GM21717 (cell line): Measurements from ENCODE around the gene NBEAL2.

Experiments used
- ATAC-seq: cut with Tn5 transposase; IDR thresholded peaks from one replicate; pipeline ENCODE4 v1.9.1; 2021; ENCODE audit warnings: mild to moderate bottlenecking, moderate library complexity; ENCODE audit not compliant: unreplicated experiment

NBEAL2 gene

DNA sequence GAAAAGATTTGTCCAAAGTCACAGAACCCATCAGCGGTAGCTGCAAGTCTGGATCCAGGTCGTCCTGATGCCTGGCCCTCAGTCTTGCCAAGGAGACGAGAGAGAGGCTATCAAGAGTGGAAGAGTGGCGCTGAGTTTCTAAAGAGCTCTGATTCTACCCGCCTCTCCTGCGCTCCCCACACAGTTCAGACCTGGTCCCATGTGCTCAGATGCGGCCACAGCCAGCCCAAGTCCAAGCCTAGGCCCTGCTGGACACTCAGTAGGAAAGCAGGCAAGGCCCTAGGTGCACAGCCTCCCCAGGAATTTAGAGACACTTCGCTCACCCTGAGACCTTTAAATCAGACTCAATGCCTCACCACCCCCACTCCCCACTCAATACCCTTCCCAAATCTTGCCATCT is 35.3 kb upstream of the NBEAL2 start:
- no peak for ATAC-seq

DNA sequence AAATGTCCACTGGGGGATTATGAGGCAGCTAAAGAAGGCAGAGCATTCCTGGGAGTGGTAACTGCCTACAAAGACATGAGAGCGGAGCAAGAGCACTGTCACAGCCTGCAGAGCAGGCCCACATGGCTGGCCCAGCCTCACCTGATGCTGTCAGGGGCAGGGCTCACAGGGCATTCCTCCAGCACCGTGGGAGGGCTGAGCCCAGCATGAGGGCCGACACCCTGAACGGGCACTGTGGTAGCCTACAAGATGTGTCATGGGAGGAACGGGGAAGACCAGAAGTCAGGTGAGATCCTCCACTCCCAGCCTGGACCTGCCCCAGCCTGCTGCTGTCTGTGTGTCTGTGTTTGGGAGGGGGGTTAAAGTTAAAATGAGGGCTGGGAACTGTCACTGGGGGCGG is 33.0 kb upstream of the NBEAL2 start:
- no peak for ATAC-seq

DNA sequence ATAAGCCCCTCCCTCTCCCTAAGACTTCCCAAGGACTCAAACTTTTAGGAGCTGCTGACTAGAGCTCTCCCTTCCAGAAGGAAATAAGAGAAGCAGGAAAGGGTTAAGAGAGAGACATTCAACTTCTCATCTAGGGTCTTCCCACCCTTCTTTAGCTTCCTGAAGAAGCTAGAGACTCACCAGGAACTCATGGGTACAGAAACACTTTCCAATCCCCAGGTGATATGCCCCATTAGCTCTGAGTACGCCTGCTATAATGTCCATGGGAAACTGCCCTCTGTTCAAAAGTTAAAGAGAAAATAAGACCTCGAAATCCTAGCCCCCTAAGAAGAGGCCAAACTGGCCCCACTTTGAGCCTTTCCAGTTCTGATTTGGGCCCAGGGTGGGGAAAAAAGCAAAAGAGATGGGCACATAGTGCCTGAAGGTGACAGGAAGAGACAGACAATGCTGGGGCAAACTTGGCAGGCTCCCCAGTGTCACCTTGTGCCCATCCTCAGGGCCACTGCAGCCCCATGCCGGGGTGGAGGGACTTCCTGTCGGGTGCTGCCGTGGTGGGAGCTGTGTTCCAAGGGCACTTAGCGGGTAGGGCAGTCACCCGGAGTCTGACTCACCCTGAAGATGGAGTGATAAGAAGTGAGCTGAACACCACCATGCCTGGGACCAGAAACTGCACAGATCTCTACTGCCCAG is 32.5 kb upstream of the NBEAL2 start:
- no peak for ATAC-seq

DNA sequence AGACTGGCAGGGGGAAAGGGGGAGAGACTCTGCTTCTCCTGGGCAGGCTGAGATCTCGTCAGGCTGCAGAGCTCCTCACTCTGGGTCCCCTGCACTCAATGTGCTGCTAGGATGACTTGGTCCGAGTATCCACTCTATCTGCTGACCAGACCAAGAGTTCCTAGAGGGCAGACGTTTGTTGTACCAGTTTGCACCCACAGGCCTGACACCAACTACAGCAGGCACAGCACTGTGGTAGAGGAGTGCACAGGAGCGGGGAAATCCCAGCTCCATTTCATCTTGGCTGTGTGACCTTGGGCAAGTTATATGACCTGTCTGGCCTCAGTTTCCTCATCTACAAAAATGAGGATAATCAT is 31.9 kb upstream of the NBEAL2 start:
- ATAC-seq, result no peak

DNA sequence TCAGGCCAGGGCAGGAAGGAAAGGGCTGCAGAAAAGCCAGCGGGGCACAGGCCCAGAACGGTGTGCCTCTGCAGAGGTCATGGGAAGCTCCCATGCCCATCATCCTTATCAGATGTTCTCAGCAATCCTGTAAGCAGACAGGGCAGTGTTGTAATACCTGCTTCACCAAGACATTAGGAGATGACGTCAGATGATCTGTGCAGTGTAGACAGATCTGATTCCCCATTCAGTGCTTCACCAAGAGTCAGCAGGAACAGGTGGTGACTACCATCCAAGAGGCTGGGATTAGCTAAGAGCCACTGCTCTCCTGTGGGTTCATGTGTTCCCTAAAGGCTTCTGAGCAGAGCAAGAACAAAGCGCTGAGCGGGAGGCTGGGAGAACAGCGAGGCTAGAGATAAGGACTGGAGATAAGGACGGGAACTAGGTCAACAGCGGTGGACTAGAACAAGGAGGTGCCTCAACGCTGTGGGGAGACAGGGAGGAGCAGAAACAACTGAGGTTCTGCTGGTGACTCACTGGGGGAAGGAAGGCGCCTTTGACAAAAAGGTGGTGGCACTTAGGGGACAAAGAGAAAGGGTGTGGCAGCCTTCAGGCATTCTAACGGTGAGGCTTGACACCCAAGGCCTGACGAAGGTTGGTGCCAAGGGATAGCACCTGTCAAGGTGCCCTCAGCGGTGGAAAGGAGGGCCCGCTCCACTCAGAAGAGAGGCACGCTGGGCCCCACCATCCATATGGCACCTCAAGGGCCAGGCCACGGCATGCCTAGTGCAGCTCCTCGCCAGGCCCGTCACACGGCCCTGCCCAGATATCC is 31.3 kb upstream of the NBEAL2 start:
- ATAC-seq, result no peak

DNA sequence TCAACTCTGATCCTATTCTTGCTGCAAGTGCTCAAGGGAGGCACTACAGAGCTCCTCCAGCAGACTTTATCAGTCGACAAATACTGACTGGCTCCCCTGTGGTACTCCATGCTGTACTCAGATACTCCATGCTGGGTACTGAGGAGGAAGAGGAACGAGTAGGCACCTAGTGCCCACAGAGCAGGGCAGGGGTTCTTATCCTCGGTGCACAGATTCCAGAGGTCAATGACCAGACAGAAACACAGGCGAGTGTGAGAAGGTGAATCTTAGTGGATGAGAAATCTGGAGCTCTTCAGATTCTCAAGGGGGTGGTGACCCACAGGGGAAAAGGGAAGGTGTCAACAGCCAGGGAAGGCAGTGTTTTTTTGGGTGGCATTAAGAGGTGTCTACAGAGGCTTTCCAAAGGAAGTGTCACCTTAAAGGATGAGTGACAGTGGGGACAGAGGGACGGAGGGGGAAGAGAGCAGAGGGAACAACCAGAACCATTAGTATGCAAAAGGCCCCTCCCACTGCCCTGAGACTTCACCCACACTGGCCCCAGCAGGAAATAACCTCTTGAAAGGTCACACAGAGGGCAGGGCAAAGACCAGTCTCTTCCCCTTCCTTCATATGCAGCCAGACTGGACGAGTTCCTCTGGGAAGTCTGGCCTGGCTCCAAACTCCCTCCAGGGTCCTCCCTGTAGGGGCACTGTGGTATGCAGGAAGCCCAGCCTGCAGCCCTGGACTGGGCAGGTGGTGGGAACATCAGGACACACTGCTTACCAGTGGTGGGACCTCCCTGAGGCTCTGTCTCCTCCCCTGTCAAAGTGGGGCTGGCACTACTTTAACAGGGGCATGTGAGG is 30.4 kb upstream of the NBEAL2 start:
- no peak for ATAC-seq

DNA sequence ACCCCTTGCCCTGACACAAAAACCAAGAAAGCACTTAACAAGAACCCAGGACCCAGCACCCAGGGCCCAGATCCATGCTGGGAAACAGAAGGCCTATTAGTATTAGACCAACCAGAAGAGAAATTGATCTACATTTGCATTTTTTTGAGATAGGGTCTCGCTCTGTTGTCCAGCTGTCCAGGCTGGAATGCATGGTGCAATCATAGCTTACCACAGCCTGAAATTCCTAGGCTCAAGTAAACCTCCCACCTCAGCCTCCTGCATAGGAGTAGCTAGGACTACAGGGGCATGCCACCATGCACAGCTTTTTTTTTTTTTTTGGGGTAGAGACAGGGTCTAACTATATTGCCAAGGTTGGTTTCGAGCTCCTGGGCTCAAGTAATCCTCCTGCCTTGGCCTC is 29.3 kb upstream of the NBEAL2 start:
- ATAC-seq, result no peak

DNA sequence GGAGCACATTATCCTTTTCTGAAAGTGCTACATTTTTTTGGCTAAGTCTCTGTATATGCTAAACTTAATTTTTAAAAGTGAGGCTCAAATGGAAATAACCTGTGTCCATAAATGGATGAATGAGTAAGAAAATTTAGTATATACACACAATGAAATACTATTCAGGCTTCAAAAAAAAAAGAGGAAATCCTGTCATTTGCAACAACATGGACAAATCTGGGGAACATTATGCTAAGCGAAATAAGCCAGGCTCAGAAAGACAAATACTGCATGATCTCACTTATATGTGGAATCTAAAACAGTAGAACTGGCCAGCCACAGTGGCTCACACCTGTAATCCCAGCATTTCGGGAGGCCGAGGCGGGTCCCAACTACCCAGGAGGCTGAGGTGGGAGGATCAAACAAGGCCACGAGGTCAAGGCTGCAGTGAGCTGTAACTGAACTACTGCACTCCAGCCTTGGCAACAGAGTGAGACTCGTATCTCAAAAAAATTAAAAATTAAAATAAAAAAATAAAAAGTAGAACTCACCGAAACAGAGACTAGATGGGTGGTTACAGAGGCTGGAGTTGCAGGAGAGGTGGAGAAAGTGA is 28.7 kb upstream of the NBEAL2 start:
- ATAC-seq, result no peak

DNA sequence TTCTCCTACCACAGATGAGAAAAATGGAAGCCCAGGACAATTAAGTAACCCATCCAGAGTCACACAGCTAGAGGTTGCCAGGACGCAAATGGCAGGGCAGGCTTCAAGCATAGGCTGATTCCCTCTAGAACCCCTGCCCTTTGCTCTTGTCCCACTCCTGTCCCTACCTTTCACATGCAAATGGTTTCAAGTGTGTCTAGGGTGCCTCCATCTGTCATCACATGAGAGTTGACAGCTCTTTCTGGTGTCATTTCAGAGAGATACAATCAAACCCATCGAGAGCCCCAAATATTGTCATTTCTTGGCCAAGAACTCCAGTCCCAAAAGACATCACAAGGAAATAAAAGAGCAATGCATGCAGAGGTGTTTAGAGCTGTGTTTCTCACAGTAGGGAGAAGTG is 26.7 kb upstream of the NBEAL2 start:
- ATAC-seq, result no peak

DNA sequence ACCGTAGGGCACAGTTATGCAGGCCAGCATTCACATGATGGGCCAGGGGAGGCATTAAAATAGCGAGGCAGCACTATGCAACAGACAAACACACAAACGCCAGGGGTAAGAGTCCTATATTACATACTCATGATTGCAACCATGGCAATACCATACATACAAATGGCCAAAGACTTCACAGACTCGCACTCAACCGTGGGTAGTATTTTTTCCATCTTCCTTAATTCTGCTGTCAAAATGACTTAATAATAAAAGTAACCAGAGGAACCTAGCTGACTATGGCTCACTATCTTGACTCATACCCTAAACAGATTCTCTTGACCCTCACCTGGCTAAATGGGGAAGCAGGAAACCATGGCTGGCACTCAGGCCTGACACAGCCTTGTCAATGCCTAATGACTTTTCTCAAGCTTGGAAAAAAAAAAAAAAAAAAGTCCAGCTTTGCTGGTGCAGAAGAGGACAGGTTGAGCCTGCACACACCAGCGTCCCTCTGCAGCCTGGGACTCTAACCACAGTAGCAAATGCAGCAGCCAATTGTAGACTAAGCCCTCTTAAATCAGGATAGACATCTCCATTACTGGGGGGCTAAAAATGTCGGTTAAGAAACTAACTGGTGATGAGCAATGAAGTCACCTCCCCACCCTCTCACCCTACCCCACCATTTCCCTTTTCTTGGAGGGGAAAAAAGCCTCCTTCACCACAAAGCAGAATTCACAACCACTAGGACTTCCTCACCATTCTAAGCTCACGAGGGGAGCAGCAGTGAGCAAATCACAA is 26.0 kb upstream of the NBEAL2 start:
- ATAC-seq, result no peak

DNA sequence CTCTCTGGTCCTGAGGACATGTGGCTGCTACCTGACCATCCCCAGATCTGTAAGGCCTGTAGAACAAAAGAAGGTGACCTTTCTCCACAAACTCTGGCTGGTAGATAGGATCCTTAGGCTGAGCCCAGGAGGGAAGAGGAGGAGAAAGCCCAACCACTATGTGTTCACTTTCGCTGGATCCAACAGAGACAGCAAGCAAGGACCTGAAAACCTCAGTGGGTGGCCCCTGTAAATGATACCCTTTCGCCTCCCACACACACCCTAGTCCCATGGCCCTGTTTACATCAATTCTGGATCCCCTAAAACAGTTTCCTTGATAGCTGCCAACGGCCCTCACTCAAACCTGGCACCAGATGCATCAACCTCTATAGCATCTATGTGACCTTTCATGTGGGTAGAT is 25.3 kb upstream of the NBEAL2 start:
- no peak for ATAC-seq

DNA sequence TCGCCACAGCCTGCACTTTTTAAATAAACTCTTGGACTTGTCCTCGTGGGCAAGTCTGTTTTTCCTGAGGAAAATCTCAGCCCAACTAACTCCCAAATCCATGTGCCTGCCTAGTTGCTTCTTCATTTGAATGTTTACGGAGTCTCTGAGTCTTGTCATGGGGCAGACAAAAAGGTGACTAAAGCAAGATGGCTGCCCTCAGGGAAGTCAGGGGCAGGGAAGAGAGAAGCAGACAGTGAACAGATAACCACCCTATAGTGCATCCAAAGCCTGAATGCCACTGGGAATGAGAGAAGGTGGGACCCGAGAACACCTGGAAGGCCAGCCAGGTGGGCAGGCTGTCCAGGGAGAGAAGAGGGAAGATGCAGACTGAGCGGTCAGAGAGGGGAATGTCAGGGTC is 24.3 kb upstream of the NBEAL2 start:
- ATAC-seq, result no peak

DNA sequence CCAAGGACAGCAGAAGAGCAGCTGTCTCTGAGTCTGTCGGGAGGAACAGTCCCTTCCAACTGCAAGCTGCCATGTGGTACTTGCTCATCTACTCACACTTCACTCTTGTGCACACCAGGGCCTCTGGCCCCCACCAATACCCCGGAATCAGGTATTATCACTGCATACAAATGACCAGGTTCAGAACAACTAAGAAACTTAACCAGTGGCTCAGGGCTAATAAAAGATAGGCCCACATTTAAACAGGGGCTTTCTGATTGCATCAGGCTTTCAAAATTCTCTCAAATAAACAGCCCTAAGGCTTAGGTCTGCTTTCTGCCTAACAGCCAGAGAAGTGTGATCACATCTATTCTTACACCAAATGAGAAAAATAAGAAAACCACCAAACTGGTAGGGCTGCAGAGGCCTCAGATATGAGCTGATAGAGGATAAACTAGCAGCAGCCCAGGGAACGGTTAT is 23.6 kb upstream of the NBEAL2 start:
- no peak for ATAC-seq

DNA sequence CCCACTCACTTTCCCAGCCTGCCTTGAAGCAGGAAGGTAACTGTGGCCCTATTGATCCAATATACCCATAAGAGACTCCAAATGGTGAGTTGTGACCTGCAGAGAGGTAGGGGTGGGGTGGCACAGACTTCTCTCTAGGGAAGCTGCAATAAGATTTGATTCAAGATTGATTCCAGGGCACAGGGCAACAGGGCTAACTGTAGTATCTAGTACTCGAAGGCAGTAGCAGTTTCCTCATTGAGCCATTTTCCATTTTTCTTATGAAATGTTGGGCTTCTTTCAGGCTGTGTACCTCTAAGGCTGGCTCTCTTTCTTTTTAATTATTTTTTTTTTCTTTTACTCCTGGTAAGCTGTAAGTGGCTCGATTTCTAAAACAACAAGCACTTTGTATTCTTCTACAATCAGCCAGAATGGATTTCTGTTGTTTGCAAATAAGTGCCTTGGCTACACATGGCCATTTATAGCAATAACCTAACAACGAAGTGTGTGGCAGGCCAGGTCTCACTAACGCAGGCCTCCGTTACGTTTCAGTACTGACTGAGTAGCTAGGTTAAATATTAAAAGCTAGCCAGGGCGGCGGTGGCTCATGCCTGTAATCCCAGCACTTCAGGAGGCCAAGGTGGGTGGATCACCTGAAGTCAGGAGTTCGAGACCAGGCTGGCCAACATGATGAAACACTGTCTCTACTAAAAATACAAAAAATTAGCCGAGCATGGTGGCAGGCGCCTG is 22.2 kb upstream of the NBEAL2 start:
- ATAC-seq, result no peak

DNA sequence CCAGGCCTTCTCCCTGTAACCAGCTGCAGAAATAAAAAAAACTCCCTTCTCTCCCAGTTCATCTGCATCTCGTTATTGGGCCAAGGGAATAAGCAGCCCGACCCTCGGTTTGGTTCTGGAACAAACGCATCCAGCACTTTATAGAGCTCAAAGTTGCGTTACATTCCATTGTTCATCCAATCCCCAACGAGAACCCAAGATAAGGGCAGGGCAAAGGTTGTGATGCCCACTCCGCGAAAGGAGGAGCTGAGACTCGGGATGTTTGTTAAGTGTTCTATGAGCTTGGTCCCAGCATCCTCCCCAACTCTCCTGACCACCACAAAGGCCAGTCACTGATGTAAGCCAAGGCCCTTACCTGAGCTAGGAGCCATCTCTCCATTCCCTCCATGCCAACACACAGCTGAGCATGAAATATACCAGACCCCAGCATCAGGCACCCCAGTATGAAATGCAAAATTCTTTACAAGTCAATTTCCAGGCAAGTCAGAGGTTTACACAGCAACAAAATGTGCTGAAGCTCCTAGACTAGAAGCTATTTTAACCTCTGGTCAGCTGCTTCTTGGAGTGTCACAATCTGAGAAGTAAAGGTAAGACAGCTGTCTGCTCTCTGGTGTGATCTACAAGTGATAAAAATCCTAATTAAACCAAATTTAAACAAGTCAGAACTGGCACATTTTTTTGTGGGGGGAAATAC is 20.9 kb upstream of the NBEAL2 start:
- no peak for ATAC-seq

DNA sequence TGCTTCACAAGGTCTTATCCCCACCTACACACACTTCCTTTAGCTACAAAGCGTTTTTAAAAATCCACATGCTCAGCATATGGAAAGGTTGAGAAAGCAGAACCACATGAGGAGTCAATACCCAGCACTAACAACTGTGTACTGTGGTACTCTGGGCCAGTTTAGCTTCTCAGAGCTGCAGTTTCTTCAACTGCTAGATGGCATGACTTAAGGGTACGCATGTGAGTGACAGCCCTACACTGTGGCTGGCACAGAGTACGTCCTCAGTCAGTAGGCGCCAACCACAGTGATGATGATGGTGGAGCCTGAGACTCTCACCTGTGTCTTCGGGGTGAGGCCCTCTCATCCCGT is 20.3 kb upstream of the NBEAL2 start:
- no peak for ATAC-seq

DNA sequence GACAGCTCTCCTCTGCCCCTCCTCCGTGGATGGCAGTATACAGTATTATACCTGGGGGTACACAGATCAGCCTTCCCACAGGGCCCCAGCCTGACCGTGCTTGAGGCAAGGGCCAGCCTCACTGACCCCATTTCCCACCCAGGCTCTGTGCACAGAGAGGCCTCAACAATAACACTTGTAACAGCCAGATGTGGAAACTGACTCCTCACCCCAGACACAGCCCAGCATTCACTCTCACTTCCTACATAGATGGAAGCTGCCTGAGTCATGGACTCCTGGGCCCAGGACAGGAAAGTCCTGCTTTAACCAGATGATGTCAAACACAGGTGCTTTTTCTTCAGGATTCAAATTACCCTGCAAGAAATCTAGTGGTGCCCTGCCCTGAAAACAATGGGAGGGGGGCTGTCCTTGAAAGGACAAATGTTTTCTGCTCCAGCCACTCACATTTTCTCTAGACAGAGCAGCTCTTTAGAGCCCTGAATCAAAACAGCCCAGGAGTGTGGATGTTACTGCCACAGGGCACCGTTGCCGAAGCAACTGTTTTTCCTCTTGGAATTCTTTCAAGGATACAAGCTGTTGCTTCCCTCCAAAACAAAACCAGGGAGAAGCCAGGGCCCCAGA is 19.3 kb upstream of the NBEAL2 start:
- no peak for ATAC-seq

DNA sequence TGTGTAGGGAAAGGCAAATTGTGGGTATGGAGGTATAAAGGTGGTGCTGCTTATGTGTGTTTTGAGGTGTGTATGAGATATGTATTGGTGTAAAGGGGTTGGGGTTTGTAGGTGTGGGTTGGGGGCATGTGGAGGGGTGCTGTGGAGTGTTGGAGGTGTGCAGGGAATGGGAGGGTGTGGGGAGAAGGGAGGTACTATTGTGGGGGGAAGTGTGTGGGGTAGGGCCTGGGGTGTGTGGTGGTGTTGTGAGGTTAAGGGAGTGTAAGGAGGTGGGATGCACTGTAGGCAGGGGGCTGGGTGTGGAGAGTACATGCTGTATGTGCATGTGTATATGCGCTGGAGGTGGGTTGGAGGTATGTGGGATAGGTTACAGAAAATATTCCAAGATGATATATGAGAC is 18.6 kb upstream of the NBEAL2 start:
- no peak for ATAC-seq

DNA sequence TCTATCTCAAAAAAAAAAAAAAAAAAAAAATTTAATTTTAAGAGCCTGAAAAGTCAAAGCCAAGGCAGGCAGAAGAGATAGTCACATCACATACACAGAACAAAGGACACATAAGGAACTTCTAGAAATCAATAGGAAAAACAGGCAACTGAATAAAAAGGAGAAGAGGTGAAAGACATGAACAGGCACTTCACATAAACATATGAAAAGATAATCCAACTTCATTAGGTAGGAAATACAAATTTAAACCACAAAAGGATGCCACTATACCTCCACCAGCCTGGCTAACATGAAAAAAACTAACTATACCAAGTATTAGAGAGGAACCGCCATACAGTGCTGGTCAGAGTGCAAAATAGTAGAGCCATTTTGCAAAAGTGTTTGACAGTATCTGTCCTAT is 17.0 kb upstream of the NBEAL2 start:
- ATAC-seq, result no peak
